Measurements from ENCODE around the gene RHCG.

RHCG gene

GRCh38 chr15:89452330-89452836 lies 44.0 kb downstream of the RHCG start:
- no peak for TF ChIP-seq GATA1 (IDR thresholded peaks at IDR 0.05; ENCODE audit: low read depth, low read length)
- TF ChIP-seq POLR2A (IDR thresholded peaks at IDR 0.05; ENCODE audit: low read length): no peak
- no peak for DNase-seq

- no peak for TF ChIP-seq GATA1 (IDR thresholded peaks at IDR 0.05; ENCODE audit: low read depth, low read length)
- TF ChIP-seq POLR2A (IDR thresholded peaks at IDR 0.05; ENCODE audit: low read length): no peak
- no peak for DNase-seq
Measured at GRCh38 chr15:89451846-89452245, 44.5 kb downstream of the RHCG start.

GRCh38 chr15:89450076-89451006 lies 46.0 kb downstream of the RHCG start:
- no peak for DNase-seq
- TF ChIP-seq POLR2A (IDR thresholded peaks at IDR 0.05; ENCODE audit: low read length): no peak
- TF ChIP-seq GATA1 (IDR thresholded peaks at IDR 0.05; ENCODE audit: low read depth, low read length): no peak

- TF ChIP-seq POLR2A (IDR thresholded peaks at IDR 0.05; ENCODE audit: low read length) (no peak), GATA1 (IDR thresholded peaks at IDR 0.05; ENCODE audit: low read depth, low read length) (no peak)
- no peak for DNase-seq
Measured at GRCh38 chr15:89448825-89449224, 47.6 kb downstream of the RHCG start.

- no peak for TF ChIP-seq GATA1 (IDR thresholded peaks at IDR 0.05; ENCODE audit: low read depth, low read length)
- DNase-seq: no peak
Measured at GRCh38 chr15:89447676-89448075, 48.7 kb downstream of the RHCG start.

GRCh38 chr15:89446255-89446891 lies 50.0 kb downstream of the RHCG start:
- no peak for TF ChIP-seq GATA1 (IDR thresholded peaks at IDR 0.05; ENCODE audit: low read depth, low read length)
- TF ChIP-seq POLR2A (IDR thresholded peaks at IDR 0.05; ENCODE audit: low read length): no peak

GRCh38 chr15:89445518-89445917 lies 50.9 kb downstream of the RHCG start:
- no peak for TF ChIP-seq POLR2A (IDR thresholded peaks at IDR 0.05; ENCODE audit: low read length)
- no peak for TF ChIP-seq GATA1 (IDR thresholded peaks at IDR 0.05; ENCODE audit: low read depth, low read length)
- no peak for DNase-seq

More at GRCh38 chr15:89446255-89446891, 50.0 kb downstream of the RHCG start:
- DNase-seq: no peak

GRCh38 chr15:89444241-89445225 lies 51.9 kb downstream of the RHCG start:
- no peak for DNase-seq
- TF ChIP-seq GATA1 (IDR thresholded peaks at IDR 0.05; ENCODE audit: low read depth, low read length) (no peak), POLR2A (IDR thresholded peaks at IDR 0.05; ENCODE audit: low read length) (no peak)

- TF ChIP-seq POLR2A (IDR thresholded peaks at IDR 0.05; ENCODE audit: low read length) (no peak), GATA1 (IDR thresholded peaks at IDR 0.05; ENCODE audit: low read depth, low read length) (no peak)
- DNase-seq: no peak
Measured at GRCh38 chr15:89443581-89443980, 52.8 kb downstream of the RHCG start.

- TF ChIP-seq GATA1 (IDR thresholded peaks at IDR 0.05; ENCODE audit: low read depth, low read length): no peak
- no peak for TF ChIP-seq POLR2A (IDR thresholded peaks at IDR 0.05; ENCODE audit: low read length)
- peak; percentile 38 to 57 for DNase-seq
Measured at GRCh38 chr15:89442671-89443307, 53.6 kb downstream of the RHCG start.

- DNase-seq: no peak
- no peak for TF ChIP-seq POLR2A (IDR thresholded peaks at IDR 0.05; ENCODE audit: low read length)
- no peak for TF ChIP-seq GATA1 (IDR thresholded peaks at IDR 0.05; ENCODE audit: low read depth, low read length)
Measured at GRCh38 chr15:89442155-89442554, 54.2 kb downstream of the RHCG start.

GRCh38 chr15:89441295-89441812 lies 55.0 kb downstream of the RHCG start:
- DNase-seq: no peak
- no peak for TF ChIP-seq GATA1 (IDR thresholded peaks at IDR 0.05; ENCODE audit: low read depth, low read length)
- no peak for TF ChIP-seq POLR2A (IDR thresholded peaks at IDR 0.05; ENCODE audit: low read length)

GRCh38 chr15:89439764-89440163 lies 56.6 kb downstream of the RHCG start:
- TF ChIP-seq POLR2A (IDR thresholded peaks at IDR 0.05; ENCODE audit: low read length) (no peak), GATA1 (IDR thresholded peaks at IDR 0.05; ENCODE audit: low read depth, low read length) (no peak)
- no peak for DNase-seq
